Large intestine (tissue), 12 donors: Measurements from ENCODE around the gene ZNF525. TPM values are rescaled to one million over a fixed set of nuclear protein-coding genes. Genes with fewer than 3 reads are reported as not detected.
"Not testable (repeated sequence)": the region's sequence is repeated elsewhere in the genome, so short reads cannot be mapped to it uniquely, and the experiment has no call there.

ENCODE experiments used
- DNase-seq, 2 donors: peaks; one replicate each; pipeline versions ENCODE4 v3.0.0 to v3.0.0-alpha.2; 2013
- H3K27ac ChIP-seq: one replicate; pipeline ENCODE4 v1.5.1; 2013; ENCODE audit warnings: low read length
- H3K27me3 ChIP-seq: 2 replicates; pipeline ENCODE4 v1.6.1; 2013; ENCODE audit warnings: low read length; ENCODE audit not compliant: control insufficient read depth, insufficient read depth
- H3K36me3 ChIP-seq: 2 replicates; pipeline ENCODE4 v1.6.1; 2013; ENCODE audit warnings: low read length; ENCODE audit not compliant: control insufficient read depth, insufficient read depth
- H3K4me1 ChIP-seq: one replicate; pipeline ENCODE4 v1.6.1; 2013; ENCODE audit warnings: low read length; ENCODE audit not compliant: control insufficient read depth, insufficient read depth
- H3K4me3 ChIP-seq: one replicate; pipeline ENCODE4 v1.5.1; 2013; ENCODE audit warnings: low read length
- H3K9me3 ChIP-seq: one replicate; pipeline ENCODE4 v1.6.1; 2013; ENCODE audit warnings: mild to moderate bottlenecking, low read depth, low read length, moderate library complexity; ENCODE audit not compliant: control insufficient read depth
- WGBS: methylation state at CpG from one replicate; pipeline ENCODE4 v1.1.5; 2013; ENCODE audit warnings: low lambda C conversion rate; ENCODE audit not compliant: insufficient coverage; 5-methylcytosine and 5-hydroxymethylcytosine counted together
- long read RNA-seq, 11 donors: transcript quantifications; one replicate each; lab custom pipeline, GENCODE V29; 2026
- polyA plus RNA-seq: library from polyadenylated mRNA; unstranded; fragments of 120-200 nt; gene quantifications from one replicate; pipeline ENCODE4 v1.2.1, GENCODE V29; 2013

ZNF525 gene
- 15.4 TPM for polyA plus RNA-seq
- long read RNA-seq, donor 1, partial matches to known transcripts, result 0 of 1 reads
- long read RNA-seq, donor 1, other reads (novel, unspliced or antisense), result 0 of 1 reads
- long read RNA-seq, donor 2, partial matches to known transcripts, result 0 of 1 reads
- long read RNA-seq, donor 2, other reads (novel, unspliced or antisense), result 0 of 1 reads
- long read RNA-seq, donor 3, partial matches to known transcripts, result 0 of 2 reads
- long read RNA-seq, donor 3, other reads (novel, unspliced or antisense), result 0 of 2 reads
- long read RNA-seq, donor 4, result 0 reads
- long read RNA-seq, donor 5, partial matches to known transcripts, result 9 of 9 reads
- long read RNA-seq, donor 5, other reads (novel, unspliced or antisense), result 0 of 9 reads
- long read RNA-seq, donor 6, partial matches to known transcripts, result 0 of 1 reads
- long read RNA-seq, donor 6, other reads (novel, unspliced or antisense), result 0 of 1 reads
- long read RNA-seq, donor 7, partial matches to known transcripts, result 0 of 1 reads
- long read RNA-seq, donor 7, other reads (novel, unspliced or antisense), result 0 of 1 reads
- long read RNA-seq, donor 8, partial matches to known transcripts, result 13 of 14 reads
- long read RNA-seq, donor 8, other reads (novel, unspliced or antisense), result 0 of 14 reads
- long read RNA-seq, donor 9, result 0 reads
- long read RNA-seq, donor 10, partial matches to known transcripts, result 0 of 1 reads
- long read RNA-seq, donor 10, other reads (novel, unspliced or antisense), result 0 of 1 reads
- long read RNA-seq, donor 11, result 0 reads

DNA sequence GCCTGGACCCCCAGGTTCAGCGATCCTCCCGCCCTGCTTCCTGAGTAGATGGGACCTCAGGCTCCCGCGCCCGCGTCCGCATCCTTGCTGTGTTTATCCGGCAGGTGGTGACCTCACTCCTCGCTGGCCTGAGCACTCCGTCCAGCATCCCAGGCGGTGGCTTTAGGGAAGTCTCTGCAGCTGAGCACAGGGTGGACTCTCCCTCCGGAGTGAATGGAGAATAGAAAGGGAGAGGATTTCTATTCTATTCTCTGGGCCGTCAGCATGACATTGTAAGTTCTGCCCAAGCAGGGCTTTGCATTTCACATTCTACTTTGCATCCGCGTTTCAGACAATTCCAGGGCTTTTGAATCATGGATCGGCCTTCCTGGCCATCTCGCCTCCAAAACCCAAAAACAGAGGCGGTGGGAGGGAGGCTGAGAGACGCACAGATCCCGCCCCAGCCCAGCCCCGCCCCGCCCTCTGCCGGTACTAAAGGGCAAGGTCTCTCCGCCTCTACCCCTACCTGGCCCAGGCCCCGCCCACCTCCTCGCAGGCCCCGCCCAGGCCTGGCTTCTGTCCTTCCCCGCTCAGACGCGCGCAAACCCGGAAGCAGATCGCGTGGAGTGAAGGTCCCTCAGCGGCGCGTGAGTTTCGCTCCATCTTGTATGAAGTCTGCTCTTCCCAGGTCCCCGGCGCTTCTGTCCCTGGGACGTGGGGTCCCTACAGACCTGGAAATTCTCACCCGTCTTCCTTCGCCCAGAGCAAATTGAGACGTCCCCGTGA is at the start of gene ZNF525:
TSS of gene ZNF525 (plus strand) at position 572 of the 765 bp plus-strand sequence. CDS start 6,577 bp downstream, outside the sequence.
- peak within 1 kb of the TSS; percentile 79 for H3K4me3 ChIP-seq
- peak; percentile 93 to 94 for DNase-seq
- peaks cover 2% of the 10 kb centered on the region for H3K9me3 ChIP-seq
- peak within 1 kb of the TSS; percentile 92 for H3K27ac ChIP-seq
- no peaks in the 10 kb centered on the region for H3K36me3 ChIP-seq
- no peaks in the 10 kb centered on the region for H3K27me3 ChIP-seq
- WGBS, result no CpG with 5 or more reads among the region's 45 CpGs
- peaks cover 13% of the 10 kb centered on the region for H3K4me1 ChIP-seq

DNA sequence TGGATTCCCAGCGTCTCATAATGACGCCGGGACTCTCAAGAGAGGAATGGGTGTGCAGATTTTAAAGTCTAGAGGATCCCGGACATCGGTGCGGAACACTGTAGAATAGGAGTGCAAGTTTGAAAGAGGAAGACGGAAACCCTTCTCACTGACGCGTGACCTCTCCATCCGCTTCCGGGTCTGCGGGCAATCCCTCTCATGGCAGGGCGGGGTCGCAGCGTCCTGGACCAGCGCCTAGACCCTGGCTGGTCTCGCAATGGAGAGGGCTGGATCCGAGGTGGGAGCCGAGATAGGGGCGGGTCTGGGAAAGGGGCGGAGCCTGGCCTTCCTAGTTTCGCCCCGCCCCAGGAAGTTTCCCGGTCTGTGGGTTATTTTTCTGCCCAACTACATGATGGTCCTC is 36.5 kb upstream of the ZNF525 start:
- Histone ChIP-seq H3K4me3 (no peak overlapping the region), H3K27ac (no peak overlapping the region), H3K27me3 (no peaks in the 10 kb centered on the region), H3K4me1 (no peaks in the 10 kb centered on the region), H3K36me3 (no peaks in the 10 kb centered on the region), H3K9me3 (peaks cover 3% of the 10 kb centered on the region)
- no peak for DNase-seq
- no CpG with 5 or more reads among the region's 24 CpGs for WGBS

DNA sequence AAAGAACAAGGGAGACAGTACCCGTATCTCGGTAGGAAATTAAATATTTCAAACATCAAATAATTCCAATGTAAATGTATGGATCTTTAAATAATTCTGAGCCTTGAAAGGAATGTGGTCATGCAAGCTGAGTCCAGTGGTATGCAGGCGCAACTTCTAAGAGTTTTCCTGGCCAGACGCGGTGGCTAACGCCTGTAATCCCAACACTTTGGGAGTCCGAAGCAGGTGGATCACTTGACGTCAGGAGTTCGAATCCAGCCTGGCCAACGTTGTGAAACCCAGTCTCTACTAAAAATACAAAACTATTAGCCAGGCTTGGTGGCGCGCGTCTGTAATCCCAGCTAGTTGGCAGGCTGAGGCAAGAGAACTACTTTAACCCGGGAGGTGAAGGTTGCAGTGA is 33.0 kb upstream of the ZNF525 start:
- Histone ChIP-seq H3K27me3 (no peaks in the 10 kb centered on the region), H3K4me1 (no peaks in the 10 kb centered on the region), H3K4me3 (peak overlapping the region; percentile 70), H3K27ac (no peak overlapping the region), H3K9me3 (peaks cover 3% of the 10 kb centered on the region), H3K36me3 (peaks cover under 1% of the 10 kb centered on the region)
- WGBS, result no CpG with 5 or more reads among the region's 14 CpGs
- DNase-seq, result no peak

- H3K27ac ChIP-seq, result peak overlapping the region; percentile 50
- DNase-seq, result peak in 1 of 2 donors; percentile 21
- H3K36me3 ChIP-seq, result peaks cover 5% of the 10 kb centered on the region
- H3K27me3 ChIP-seq, result no peaks in the 10 kb centered on the region
- no peaks in the 10 kb centered on the region for H3K4me1 ChIP-seq
- H3K4me3 ChIP-seq, result peak overlapping the region; percentile 70
- peaks cover 3% of the 10 kb centered on the region for H3K9me3 ChIP-seq
- 0% methylated on average over 2 of the region's 14 CpGs for WGBS
Measured at GRCh38 chr19:53333066-53333462, 32.4 kb upstream of the ZNF525 start.

- H3K4me3 ChIP-seq, result peak within 1 kb of the TSS; percentile 70
- H3K9me3 ChIP-seq, result peaks cover 3% of the 10 kb centered on the region
- peak within 1 kb of the TSS; percentile 50 for H3K27ac ChIP-seq
- no peaks in the 10 kb centered on the region for H3K4me1 ChIP-seq
- peaks cover 8% of the 10 kb centered on the region for H3K36me3 ChIP-seq
- H3K27me3 ChIP-seq, result no peaks in the 10 kb centered on the region
- peak; percentile 85 to 95 for DNase-seq
- WGBS, result no CpG with 5 or more reads among the region's 61 CpGs
Measured at GRCh38 chr19:53333463-53334449, 31.7 kb upstream of the ZNF525 start, which contains the start of gene ZNF845. ZNF845 (plus strand) TSS chr19:53333749; CDS start chr19:53341308, 7,559 bp downstream.

DNA sequence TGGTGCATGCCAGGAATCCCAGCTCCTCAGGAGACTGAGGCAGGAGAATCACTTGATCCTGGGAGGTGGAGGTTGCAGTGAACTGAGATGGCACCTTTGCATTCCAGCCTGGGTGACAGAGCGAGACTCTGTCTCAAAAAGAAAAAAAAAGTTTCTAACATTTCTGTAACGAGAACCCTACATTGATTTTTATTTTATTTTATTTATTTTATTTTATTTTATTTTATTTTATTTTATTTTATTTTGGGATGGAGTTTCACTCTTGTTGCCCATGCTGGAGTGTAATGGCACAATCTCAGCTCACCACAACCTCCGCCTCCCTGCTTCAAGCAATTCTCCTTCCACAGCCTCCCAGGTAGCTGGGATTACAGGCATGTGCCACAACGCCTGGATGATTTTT is 21.1 kb upstream of the ZNF525 start:
- H3K4me3 ChIP-seq, H3K27ac ChIP-seq, DNase-seq, H3K27me3 ChIP-seq, H3K4me1 ChIP-seq: not testable (repeated sequence)
- 100% methylated on average over 1 of the region's 4 CpGs for WGBS
- Histone ChIP-seq H3K36me3 (peaks cover 55% of the 10 kb centered on the region), H3K9me3 (peaks cover 28% of the 10 kb centered on the region)

GRCh38 chr19:53355739-53356138 is 9.8 kb upstream of the ZNF525 start:
- Histone ChIP-seq H3K4me3 (no peak overlapping the region), H3K4me1 (no peaks in the 10 kb centered on the region), H3K36me3 (peaks cover 11% of the 10 kb centered on the region), H3K27me3 (no peaks in the 10 kb centered on the region), H3K27ac (no peak overlapping the region), H3K9me3 (peaks cover 28% of the 10 kb centered on the region)
- DNase-seq, result no peak
- 100% methylated on average over 1 of the region's 1 CpG for WGBS

GRCh38 chr19:53357821-53358581 is 7.5 kb upstream of the ZNF525 start:
- WGBS, result 100% methylated on average over 1 of the region's 35 CpGs
- DNase-seq, result no peak
- H3K4me3 ChIP-seq, result no peak overlapping the region
- H3K27me3 ChIP-seq, result no peaks in the 10 kb centered on the region
- H3K27ac ChIP-seq, result no peak overlapping the region
- H3K36me3 ChIP-seq, result no peaks in the 10 kb centered on the region
- H3K9me3 ChIP-seq, result peaks cover 28% of the 10 kb centered on the region
- H3K4me1 ChIP-seq, result no peaks in the 10 kb centered on the region

GRCh38 chr19:53360056-53360455 is 5.4 kb upstream of the ZNF525 start:
- H3K4me3 ChIP-seq, H3K36me3 ChIP-seq, H3K4me1 ChIP-seq, H3K27me3 ChIP-seq, DNase-seq, H3K27ac ChIP-seq: not testable (repeated sequence)
- peaks cover 24% of the 10 kb centered on the region for H3K9me3 ChIP-seq
- no CpG with 5 or more reads among the region's 10 CpGs for WGBS
